ENCODE data around the gene MDH2.
A peak's percentile ranks its signal among the peaks of the same experiment; 100 is the strongest.
"Not testable (repeated sequence)": the region's sequence is repeated elsewhere in the genome, so short reads cannot be mapped to it uniquely, and the experiment has no call there.

Gene MDH2

DNA sequence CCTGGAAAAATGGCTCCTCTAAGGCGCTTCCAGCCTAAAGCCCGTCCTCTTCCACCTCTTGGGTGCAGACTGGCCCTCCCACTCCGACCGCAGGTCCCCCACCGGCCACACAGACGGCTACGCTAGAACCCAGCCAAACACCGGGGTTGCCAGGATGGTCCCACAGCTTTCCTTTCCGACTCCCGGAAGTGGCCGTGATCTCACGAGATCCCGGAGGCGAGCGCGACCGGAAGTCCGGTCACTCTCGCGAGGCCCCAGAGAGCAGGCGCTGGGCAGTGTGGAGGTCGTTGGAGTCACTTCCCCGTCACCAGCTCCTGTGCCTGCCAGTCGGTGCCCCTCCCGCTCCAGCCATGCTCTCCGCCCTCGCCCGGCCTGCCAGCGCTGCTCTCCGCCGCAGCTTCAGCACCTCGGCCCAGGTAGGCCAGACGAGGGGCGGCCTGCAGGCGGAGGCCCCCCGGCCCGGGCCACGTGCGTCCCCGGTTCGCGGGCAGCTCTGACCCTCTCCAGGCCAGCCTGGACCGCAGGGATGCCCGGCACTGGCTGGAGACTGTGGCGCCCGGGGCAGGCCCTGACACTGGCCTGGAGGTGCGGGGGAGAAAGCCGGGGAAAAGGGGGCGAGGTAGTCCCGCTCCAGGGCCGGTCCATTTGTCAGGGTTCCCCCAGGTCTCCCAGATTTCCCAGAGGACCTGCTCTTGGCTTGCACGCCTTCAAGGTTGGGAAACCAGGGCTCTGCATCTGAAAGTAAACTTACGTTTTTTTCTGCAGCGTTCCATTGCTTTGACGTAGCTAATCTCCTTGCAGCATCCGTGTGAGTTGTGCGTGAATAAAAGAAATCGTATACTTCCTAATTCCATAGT is at the start of gene MDH2, which contains the start of gene STYXL1:
MDH2 (plus strand) TSS at position 296 of the 857 bp plus-strand sequence; CDS start at position 351, 55 bp downstream.
STYXL1 (minus strand) TSS at position 190 of the 857 bp plus-strand sequence. CDS start 17,477 bp downstream, outside the sequence.
- peak; percentile 76 for DNase-seq (ENCODE audit: low read depth, low spot score)
- peak within 1 kb of the TSS; percentile 93 for H3K27ac ChIP-seq

GRCh38 chr7:76000566-76000965 is 47.3 kb upstream of the MDH2 start:
- DNase-seq (ENCODE audit: low read depth, low spot score), result no peak
- H3K27ac ChIP-seq, result no peak overlapping the region

DNA sequence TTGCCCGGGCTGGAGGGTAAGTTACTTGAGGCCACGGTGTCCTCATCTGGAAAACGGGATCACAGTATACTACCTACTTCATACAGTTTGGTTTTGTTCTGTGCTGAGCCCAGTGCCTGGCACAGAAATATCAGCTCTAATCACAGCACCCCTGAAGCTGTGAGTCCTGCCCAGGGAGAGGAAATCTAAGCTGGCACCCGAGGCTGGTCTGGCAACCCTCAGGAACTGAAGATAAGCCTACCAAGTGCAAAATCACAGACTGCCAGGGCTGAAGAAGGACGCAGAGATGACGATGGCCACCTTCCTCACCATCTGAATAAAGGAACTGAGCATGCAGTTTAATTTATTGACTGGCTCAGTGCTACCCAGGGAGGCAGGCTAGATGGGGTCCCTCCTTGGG is 45.8 kb upstream of the MDH2 start:
- DNase-seq (ENCODE audit: low read depth, low spot score), result no peak
- no peak overlapping the region for H3K27ac ChIP-seq

DNA sequence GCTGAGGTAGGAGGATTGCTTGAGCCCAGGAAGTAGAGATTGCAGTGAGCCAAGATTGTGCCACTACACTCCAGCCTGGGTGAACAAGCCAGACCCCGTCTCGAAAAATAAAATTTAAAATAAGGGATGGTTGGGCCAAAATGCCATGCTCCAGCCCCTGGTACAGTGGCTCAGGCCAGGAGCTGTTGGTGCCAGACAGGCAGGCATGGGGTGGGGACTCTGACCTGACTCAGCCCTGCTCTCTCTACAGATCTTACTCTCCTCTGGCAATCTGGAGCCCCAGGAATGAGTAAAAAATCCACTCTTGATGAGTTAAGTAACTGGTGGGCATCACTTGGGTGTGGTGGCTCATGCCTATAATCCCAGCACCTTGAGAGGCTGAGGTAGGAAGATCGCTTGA is 45.1 kb upstream of the MDH2 start:
- no peak overlapping the region for H3K27ac ChIP-seq
- no peak for DNase-seq (ENCODE audit: low read depth, low spot score)

- DNase-seq (ENCODE audit: low read depth, low spot score), result no peak
- no peak overlapping the region for H3K27ac ChIP-seq
Observed at GRCh38 chr7:76003351-76003750, 44.6 kb upstream of the MDH2 start.

- DNase-seq (ENCODE audit: low read depth, low spot score); H3K27ac ChIP-seq: not testable (repeated sequence)
Observed at GRCh38 chr7:76005004-76005403, 42.9 kb upstream of the MDH2 start.

GRCh38 chr7:76008156-76008687 is 39.7 kb upstream of the MDH2 start:
- peak overlapping the region; percentile 38 for H3K27ac ChIP-seq
- no peak for DNase-seq (ENCODE audit: low read depth, low spot score)

DNA sequence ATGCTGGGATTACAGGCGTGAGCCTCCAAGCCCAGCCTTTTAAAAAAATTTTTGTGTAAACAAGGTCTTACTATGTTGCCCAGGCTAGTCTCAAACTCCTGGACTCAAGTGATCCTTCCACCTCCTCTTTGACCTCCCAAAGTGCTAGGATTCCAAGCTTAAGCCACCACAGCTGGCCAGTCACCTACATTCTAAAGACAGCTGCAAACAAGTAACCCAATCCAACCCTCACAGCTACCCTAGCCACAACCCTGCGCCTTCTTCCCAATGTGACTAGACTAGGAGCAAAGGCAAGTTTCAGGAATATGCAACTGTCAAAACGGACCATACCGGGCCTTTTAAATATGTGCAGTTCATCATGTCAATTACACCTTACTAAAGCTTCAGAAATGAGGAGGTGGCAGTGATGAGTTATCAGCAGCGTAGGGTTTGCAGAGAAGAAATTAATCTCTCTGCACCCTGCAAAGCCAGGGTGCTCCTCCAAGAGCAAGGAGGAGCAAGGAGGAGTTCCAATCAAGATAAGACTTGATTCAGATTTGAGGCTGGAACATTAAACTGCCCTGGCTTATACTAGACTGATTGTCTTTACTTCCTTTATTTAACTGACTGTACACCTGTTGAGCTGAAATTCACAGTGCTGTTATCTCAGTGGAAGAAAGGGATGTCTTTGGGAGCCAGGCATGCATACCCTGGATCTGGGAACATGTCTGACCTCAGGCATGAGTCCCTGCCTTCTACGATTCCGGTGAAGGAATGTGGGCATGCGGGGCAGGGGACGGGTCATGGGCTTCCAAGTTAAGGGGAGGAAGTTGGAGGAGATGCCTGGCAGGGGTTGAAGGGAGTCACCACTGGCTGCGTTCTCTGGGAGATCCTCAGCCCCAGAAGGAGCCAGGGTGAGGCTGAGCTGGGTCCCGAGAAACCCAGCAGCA is 38.0 kb upstream of the MDH2 start:
- DNase-seq (ENCODE audit: low read depth, low spot score), result no peak
- peak overlapping the region; percentile 38 for H3K27ac ChIP-seq

- DNase-seq (ENCODE audit: low read depth, low spot score), result no peak
- H3K27ac ChIP-seq, result no peak overlapping the region
Observed at GRCh38 chr7:76011442-76011861, 36.5 kb upstream of the MDH2 start.

DNA sequence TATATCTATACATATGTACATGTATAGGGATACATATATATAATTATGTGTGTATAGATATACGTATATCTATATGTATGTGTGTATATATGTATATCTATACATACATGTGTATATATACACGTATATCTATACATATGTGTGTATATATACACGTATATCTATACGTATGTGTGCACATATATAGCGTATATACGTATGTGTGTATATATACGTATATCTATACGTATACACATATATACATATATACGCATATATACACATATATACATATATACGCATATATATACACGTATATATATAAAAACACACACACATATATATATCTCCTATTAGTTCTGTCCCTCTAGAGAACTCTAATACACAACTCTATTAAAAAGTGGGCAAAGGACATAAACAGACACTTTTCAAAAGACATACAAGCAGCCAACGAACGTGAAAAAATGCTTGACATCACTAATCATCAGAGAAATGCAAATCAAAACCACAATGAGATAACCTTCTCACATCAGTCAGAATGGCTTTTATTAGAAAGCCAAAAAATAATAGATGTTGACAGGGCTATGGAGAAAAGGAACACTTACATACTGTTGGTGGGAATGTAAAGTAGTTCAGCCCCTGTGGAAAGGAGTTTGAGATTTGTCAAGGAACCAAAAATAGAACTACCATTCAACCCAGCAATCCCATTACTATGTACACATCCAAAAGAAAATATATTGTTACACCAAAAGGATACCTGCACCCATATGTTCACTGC is 31.5 kb upstream of the MDH2 start:
- DNase-seq (ENCODE audit: low read depth, low spot score), result no peak
- H3K27ac ChIP-seq, result no peak overlapping the region

DNA sequence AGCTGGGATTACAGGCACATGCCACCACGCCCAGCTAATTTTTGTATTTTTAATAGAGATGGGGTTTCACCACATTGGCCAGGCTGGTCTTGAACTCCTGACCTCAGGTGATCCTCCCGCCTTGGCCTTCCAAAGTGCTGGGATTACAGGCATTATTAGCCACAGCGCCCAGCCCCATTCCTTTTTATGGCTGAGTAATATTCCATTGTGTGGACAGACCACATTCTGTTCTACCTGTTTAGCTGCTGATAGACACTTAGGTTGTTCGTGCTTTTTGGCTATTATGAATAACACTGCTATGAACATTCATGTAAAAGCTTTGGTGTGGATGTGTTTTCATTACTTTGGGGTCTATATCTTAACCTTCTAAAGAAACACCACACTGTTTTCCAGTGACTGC is 29.4 kb upstream of the MDH2 start:
- H3K27ac ChIP-seq; DNase-seq (ENCODE audit: low read depth, low spot score): not testable (repeated sequence)

DNA sequence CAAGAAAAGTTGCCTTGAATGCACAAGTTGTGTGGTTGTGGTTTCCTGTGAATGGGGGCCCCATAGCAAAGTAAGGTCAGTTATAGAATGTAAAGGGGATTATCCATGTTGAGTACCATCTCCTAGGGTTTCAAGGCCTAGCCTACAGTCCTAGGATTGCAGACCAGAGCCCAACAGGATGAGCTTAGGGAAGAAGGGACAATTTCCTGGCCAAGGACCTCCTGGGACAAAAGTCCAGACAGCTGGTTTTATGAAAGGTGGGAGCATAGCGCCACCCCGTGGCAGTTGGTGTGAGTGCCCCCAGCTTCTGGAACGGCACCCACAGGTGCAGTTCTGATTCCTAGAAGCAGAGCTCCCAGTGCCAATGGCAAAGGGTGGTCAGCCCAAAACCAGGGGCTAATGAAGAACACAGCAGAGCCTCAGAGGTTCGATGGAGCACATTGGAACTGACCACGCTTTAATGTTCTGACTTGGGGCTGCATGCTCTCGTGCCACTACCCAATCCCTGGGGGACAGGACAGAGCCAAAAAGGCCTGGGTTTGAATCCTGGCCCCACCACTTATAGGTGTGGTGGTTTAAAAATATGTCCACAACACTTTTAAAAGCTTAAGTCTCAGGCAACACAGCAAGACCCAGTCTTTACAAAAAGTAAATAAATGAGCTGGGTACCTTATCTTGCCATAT is 27.7 kb upstream of the MDH2 start:
- no peak overlapping the region for H3K27ac ChIP-seq
- DNase-seq (ENCODE audit: low read depth, low spot score), result no peak

DNA sequence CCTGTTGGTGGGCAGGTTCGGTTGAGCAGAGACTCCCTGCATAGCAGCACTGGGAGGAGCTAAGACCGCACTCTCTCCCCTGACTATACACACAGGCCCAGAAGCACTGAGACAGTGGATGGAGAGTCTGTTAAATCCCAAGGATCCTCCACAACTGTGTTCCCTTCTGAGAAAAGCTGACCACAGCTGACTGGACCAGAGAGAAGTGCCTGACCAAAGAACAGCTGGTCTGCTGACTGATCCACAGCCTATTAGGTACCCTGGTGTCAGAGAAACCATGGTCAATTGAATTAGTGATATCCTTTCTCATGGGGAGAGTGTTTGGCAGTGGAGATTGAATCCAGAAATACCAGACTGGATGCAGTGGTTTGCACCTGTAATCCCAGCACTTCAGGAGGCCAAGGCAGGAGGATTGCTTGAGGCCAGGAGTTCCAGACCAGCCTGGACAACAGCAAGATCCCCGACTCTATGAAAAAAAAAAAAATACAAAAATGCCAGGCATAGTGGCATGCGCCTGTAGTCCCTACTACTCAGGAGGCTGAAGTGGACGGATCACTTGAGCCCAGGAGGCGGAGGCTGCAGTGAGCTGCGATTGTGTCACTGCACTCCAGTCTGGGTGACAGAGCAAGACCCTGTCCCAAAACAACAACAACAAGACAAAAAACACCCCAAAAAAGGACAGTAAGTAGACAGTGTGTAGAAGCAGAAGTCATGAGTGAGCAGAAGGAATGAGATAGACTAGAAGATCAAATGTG is 25.7 kb upstream of the MDH2 start:
- no peak for DNase-seq (ENCODE audit: low read depth, low spot score)
- no peak overlapping the region for H3K27ac ChIP-seq

DNA sequence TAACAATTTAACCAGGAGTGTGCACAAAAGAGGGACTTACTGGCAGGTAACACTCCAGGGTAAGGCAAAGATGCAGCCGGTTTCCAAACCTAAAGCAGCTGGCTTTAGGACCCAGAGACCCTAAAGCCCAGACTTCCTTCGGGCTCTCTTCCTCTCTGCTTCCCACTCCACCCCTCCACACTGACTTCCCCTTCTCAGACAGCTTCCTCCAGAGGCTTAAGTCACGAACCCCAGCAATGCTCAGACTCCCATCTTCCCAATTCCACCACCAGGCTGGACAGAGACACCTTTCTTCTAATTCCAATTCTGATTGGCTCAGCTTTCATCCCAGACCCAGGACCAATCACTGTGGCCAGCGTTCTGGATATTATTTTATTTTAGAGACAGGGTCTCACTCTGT is 24.9 kb upstream of the MDH2 start:
- no peak overlapping the region for H3K27ac ChIP-seq
- DNase-seq (ENCODE audit: low read depth, low spot score), result no peak

- not testable (repeated sequence) for DNase-seq (ENCODE audit: low read depth, low spot score); H3K27ac ChIP-seq
Observed at GRCh38 chr7:76029682-76030081, 18.2 kb upstream of the MDH2 start.

DNA sequence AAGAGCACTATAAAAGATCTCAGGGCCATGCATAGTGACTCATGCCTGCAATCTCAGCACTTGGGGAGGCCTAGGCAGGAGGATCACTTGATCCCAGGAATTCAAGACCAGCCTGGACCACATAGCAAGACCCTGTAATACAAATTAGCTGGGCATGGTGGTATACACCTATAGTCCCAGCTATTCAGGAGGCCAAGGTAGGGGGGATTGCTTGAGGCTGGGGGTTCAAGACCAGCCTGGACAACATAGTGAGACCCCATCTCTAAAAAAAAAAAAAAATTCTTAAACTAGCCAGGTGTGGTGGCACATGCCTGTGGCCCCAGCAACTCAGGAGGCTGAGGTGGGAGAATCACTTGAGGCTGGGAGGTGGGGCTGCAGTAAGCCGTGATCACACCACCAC is 15.9 kb upstream of the MDH2 start:
- H3K27ac ChIP-seq, result no peak overlapping the region
- no peak for DNase-seq (ENCODE audit: low read depth, low spot score)

- no peak for DNase-seq (ENCODE audit: low read depth, low spot score)
- no peak overlapping the region for H3K27ac ChIP-seq
Observed at GRCh38 chr7:76037310-76037709, 10.6 kb upstream of the MDH2 start.

DNA sequence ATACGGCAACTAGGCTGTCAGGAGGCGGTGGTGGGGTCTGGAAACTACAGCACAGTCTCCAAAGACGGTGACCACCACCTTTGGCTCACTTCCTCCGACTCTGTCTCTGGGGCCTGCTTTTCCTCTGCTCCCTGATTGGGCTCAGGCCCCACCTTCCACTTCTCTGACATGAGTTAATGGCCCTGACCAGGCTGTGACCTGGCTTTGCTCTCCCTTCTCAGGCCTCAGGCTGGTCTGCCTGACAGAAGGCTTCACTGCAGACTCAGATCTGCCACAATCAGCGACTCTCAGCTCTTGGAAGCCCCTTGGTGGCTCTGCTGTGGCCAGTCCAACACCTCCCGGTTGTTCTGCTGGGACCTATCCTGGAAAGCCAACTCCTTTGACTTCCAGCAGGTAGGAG is 7.8 kb upstream of the MDH2 start:
- no peak for DNase-seq (ENCODE audit: low read depth, low spot score)
- H3K27ac ChIP-seq, result no peak overlapping the region

- H3K27ac ChIP-seq, result no peak overlapping the region
- DNase-seq (ENCODE audit: low read depth, low spot score), result no peak
Observed at GRCh38 chr7:76044375-76044865, 3.5 kb upstream of the MDH2 start.
